Measurements from ENCODE around the gene CASQ2.

- TF ChIP-seq POLR2AphosphoS5 (IDR thresholded peaks at IDR 0.05) (no peak), CTCF (IDR thresholded peaks at IDR 0.05; ENCODE audit: poor library complexity, severe bottlenecking) (no peak)
Measured at GRCh38 chr1:115680730-115681111, 87.8 kb downstream of the CASQ2 start.

All from neural cell (in vitro differentiated cells).